PC-3 (cell line): Measurements from ENCODE around the gene REXO1. TPM values are rescaled to one million over a fixed set of nuclear protein-coding genes. Genes with fewer than 3 reads are reported as not detected.

Source experiments
- ATAC-seq: fragments of 200-7000 bp; cut with Tn5 transposase; 2 replicates; pipeline ENCODE4 v1.9.1; 2020; ENCODE audit warnings: mild to moderate bottlenecking, moderate library complexity
- BruUV-seq: library from RNA; stranded (reverse); fragments of 400-500 nt; replicated peaks from 2 replicates; lab custom pipeline; 2021; lab: Mats Ljungman, UMichigan
- CTCF ChIA-PET: fragments of 300-600 bp; sonication (Branson Sonifier 250); formaldehyde crosslinking; loops from one replicate; lab custom pipeline; 2022; ENCODE audit warnings: antibody characterized with exemption; lab: Charles Lee
- POLR2A ChIA-PET: fragments of 300-600 bp; sonication (Branson Sonifier 250); formaldehyde crosslinking; loops from one replicate; lab custom pipeline; 2022; ENCODE audit warnings: antibody characterized with exemption; ENCODE audit not compliant: unreplicated experiment; lab: Charles Lee
- DNase-seq: peaks from one replicate; pipeline ENCODE4 v3.0.0-alpha.2; 2015
- H2AFZ ChIP-seq: fragments of 300-600 bp; sonication (generic); 2 replicates; pipeline ENCODE4 v1.6.0; 2016; ENCODE audit warnings: antibody characterized with exemption, low read length
- H3F3A ChIP-seq: fragments of 300-600 bp; sonication (generic); one replicate; pipeline ENCODE4 v1.6.0; 2017; ENCODE audit warnings: antibody characterized with exemption, low read length, control low read depth, mild to moderate bottlenecking; ENCODE audit not compliant: unreplicated experiment
- H3K27ac ChIP-seq: fragments of 300-600 bp; sonication (generic); 2 replicates; pipeline ENCODE4 v1.5.1; 2016; ENCODE audit warnings: mild to moderate bottlenecking, low read length
- H3K27me3 ChIP-seq: fragments of 300-600 bp; sonication (generic); 2 replicates; pipeline ENCODE4 v1.6.1; 2016; ENCODE audit warnings: low read length, mixed read lengths
- H3K36me3 ChIP-seq: fragments of 300-600 bp; sonication (generic); 2 replicates; pipeline ENCODE4 v1.6.1; 2016; ENCODE audit warnings: low read depth, mixed run types, low read length, mixed read lengths
- H3K4me1 ChIP-seq: fragments of 300-600 bp; sonication (generic); 2 replicates; pipeline ENCODE4 v1.5.1; 2016; ENCODE audit warnings: low read length; ENCODE audit not compliant: insufficient read depth
- H3K4me2 ChIP-seq: fragments of 300-600 bp; sonication (generic); 2 replicates; pipeline ENCODE4 v1.6.0; 2016; ENCODE audit warnings: low read length
- H3K4me3 ChIP-seq: fragments of 300-600 bp; sonication (generic); 2 replicates; pipeline ENCODE4 v1.5.1; 2016; ENCODE audit warnings: mild to moderate bottlenecking, low read length, mixed read lengths
- H3K79me2 ChIP-seq: fragments of 300-600 bp; sonication (generic); 2 replicates; pipeline ENCODE4 v1.6.1; 2017; ENCODE audit warnings: low read length, mixed read lengths
- H3K9ac ChIP-seq: fragments of 300-600 bp; sonication (generic); 2 replicates; pipeline ENCODE4 v1.6.0; 2016; ENCODE audit warnings: mild to moderate bottlenecking, low read length
- H3K9me2 ChIP-seq: fragments of 300-600 bp; sonication (generic); replicated peaks from 2 replicates; pipeline ENCODE4 v1.6.1; 2016; ENCODE audit warnings: mixed run types, low read length, mixed read lengths
- H3K9me3 ChIP-seq: fragments of 300-600 bp; sonication (generic); 2 replicates; pipeline ENCODE4 v1.6.1; 2016; ENCODE audit warnings: low read length, mixed read lengths
- H4K20me1 ChIP-seq: fragments of 300-600 bp; sonication (generic); 2 replicates; pipeline ENCODE4 v1.6.1; 2016; ENCODE audit warnings: low read length, mixed read lengths
- EZH2 ChIP-seq: fragments of 300-600 bp; sonication (generic); IDR thresholded peaks from one replicate; pipeline ENCODE4 v1.6.1; 2017; ENCODE audit warnings: antibody characterized with exemption, mild to moderate bottlenecking, low read length; ENCODE audit not compliant: unreplicated experiment
- EZH2phosphoT487 ChIP-seq: fragments of 300-600 bp; sonication (generic); IDR thresholded peaks from 2 replicates; pipeline ENCODE4 v1.6.1; 2018; ENCODE audit warnings: mild to moderate bottlenecking, antibody characterized with exemption, low read length, borderline replicate concordance
- intact Hi-C: fragments of 100-400 bp; cut with micrococcal nuclease; formaldehyde crosslinking; loops from 2 replicates; pipeline ENCODE4 v1.9.0; 2023
- total RNA-seq: library from RNA; depleted of rRNA; stranded (reverse); fragments of >200 nt; gene quantifications from 2 replicates; pipeline ENCODE4 v1.2.3, GENCODE V29; 2014
- TF ChIP-seq, protein P1 (sequence below): fragments of 300-600 bp; sonication (generic); conservative IDR thresholded peaks from 2 replicates; pipeline ENCODE4 v1.5.1; 2017; ENCODE audit warnings: antibody characterized with exemption, low read depth, mild to moderate bottlenecking, low read length

REXO1 gene
- total RNA-seq, 1 experiment from 2014 or later: 21.4 TPM

DNA sequence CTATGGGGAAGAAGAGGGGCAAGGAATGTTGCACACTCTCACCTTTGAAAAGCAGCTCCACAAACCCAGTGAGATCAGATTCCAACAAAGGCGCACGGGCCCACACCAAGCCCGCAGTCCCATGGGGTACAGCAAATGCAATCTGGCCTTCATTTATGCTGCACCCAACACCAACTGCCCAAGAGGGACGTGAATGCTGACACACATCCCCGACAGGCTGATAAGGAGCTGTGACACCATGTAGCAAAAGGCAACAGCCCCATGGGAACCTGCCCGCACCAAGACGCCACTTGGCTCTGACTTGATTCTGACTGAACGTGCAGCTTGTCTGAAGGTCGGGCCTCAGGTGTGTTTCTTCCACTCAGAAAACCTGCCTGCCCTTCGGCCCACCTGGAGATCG lies 17.3 kb downstream of the REXO1 start:
- Histone ChIP-seq H3K9me2 (no peaks in the 10 kb centered on the region), H3K36me3 (no peaks in the 10 kb centered on the region; the same call in 1 of the 2 replicates), H3K4me1 (no peaks in the 10 kb centered on the region), H3K27ac (no peak overlapping the region), H3K27me3 (no peaks in the 10 kb centered on the region), H3K9me3 (no peaks in the 10 kb centered on the region), H3K9ac (no peak overlapping the region), H3K4me3 (no peak overlapping the region), H3K79me2 (peaks cover 28% of the 10 kb centered on the region), H2AFZ (no peak overlapping the region), H3K4me2 (no peak overlapping the region), H3F3A (no peaks in the 10 kb centered on the region), H4K20me1 (no peaks in the 10 kb centered on the region)
- ATAC-seq: no peak
- no TSS peak for BruUV-seq
- DNase-seq: no peak
- POLR2A ChIA-PET: no interaction called here
- TF ChIP-seq EZH2: no peak
- no peak for TF ChIP-seq EZH2phosphoT487
- TF ChIP-seq, protein P1, sequence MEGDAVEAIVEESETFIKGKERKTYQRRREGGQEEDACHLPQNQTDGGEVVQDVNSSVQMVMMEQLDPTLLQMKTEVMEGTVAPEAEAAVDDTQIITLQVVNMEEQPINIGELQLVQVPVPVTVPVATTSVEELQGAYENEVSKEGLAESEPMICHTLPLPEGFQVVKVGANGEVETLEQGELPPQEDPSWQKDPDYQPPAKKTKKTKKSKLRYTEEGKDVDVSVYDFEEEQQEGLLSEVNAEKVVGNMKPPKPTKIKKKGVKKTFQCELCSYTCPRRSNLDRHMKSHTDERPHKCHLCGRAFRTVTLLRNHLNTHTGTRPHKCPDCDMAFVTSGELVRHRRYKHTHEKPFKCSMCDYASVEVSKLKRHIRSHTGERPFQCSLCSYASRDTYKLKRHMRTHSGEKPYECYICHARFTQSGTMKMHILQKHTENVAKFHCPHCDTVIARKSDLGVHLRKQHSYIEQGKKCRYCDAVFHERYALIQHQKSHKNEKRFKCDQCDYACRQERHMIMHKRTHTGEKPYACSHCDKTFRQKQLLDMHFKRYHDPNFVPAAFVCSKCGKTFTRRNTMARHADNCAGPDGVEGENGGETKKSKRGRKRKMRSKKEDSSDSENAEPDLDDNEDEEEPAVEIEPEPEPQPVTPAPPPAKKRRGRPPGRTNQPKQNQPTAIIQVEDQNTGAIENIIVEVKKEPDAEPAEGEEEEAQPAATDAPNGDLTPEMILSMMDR: no peak
- CTCF ChIA-PET: no interaction called here
- intact Hi-C loops: no loop called here

DNA sequence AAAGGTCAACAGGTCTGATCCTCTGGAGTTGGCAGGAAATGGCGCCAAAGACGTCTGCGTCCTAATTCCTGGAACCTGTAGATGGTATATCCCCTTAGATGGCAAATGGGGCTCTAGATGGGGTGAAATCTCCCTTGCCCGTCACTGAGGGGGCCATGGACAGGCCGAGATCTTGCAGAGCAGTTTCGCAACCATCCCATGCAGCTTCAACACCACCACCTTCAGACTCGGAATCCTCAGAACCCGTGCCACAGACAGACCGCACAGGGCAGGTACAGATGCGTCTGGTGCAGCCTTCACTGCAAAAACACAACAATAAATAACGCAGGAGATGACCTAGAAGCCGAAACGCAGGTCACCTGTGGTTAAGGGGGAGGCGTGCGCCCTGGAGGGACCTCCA lies 17.7 kb downstream of the REXO1 start:
- no TSS peak for BruUV-seq
- no peak overlapping the region for H3K4me3 ChIP-seq
- CTCF ChIA-PET: no interaction called here
- ATAC-seq (no peak), DNase-seq (no peak)
- H3K27me3 ChIP-seq: no peaks in the 10 kb centered on the region
- no peaks in the 10 kb centered on the region; the same call in 1 of the 2 replicates for H3K36me3 ChIP-seq
- H3K79me2 ChIP-seq: peaks cover 24% of the 10 kb centered on the region
- H3K4me2 ChIP-seq: no peak overlapping the region
- no peaks in the 10 kb centered on the region for H3K9me2 ChIP-seq
- intact Hi-C loops: no loop called here
- POLR2A ChIA-PET: no interaction called here
- no peaks in the 10 kb centered on the region for H3K4me1 ChIP-seq
- TF ChIP-seq EZH2 (no peak), EZH2phosphoT487 (no peak)
- TF ChIP-seq, protein P1: no peak
- H3K27ac ChIP-seq: no peak overlapping the region
- H2AFZ ChIP-seq: no peak overlapping the region
- H3K9me3 ChIP-seq: no peaks in the 10 kb centered on the region
- H3F3A ChIP-seq: no peaks in the 10 kb centered on the region
- H4K20me1 ChIP-seq: no peaks in the 10 kb centered on the region
- H3K9ac ChIP-seq: no peak overlapping the region

DNA sequence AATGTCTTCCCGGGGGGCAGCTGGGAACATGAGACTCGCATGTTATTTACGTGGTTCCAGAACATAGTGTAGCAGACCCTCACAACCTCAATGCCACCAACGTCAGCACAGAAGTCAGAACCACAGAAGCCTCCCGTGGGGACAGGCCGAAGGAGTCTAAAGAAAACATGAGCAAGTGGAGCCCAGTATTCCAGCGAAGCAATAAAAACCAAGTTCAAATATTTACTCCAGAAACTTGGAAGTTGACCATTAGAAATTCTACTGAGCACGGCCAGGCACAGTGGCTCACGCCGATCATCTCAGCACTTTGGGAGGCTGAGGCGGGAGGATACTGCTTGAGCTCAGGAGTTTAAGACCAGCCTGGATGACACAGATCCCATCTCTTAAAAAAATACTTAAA lies 18.3 kb downstream of the REXO1 start:
- BruUV-seq: no TSS peak
- H3K4me1 ChIP-seq: no peaks in the 10 kb centered on the region
- no peak overlapping the region for H3K27ac ChIP-seq
- ChIA-PET CTCF (no interaction called here), POLR2A (no interaction called here)
- no peak overlapping the region for H3K9ac ChIP-seq
- TF ChIP-seq, protein P1: no peak
- TF ChIP-seq EZH2 (no peak), EZH2phosphoT487 (no peak)
- no peak for ATAC-seq
- H3K79me2 ChIP-seq: peaks cover 18% of the 10 kb centered on the region; the same call in 1 of the 2 replicates
- intact Hi-C loops: no loop called here
- H3F3A ChIP-seq: no peaks in the 10 kb centered on the region
- no peaks in the 10 kb centered on the region for H3K9me3 ChIP-seq
- H3K9me2 ChIP-seq: no peaks in the 10 kb centered on the region
- no peak overlapping the region for H3K4me3 ChIP-seq
- no peaks in the 10 kb centered on the region for H4K20me1 ChIP-seq
- H2AFZ ChIP-seq: no peak overlapping the region
- no peak for DNase-seq
- H3K4me2 ChIP-seq: no peak overlapping the region
- no peaks in the 10 kb centered on the region for H3K27me3 ChIP-seq
- H3K36me3 ChIP-seq: no peaks in the 10 kb centered on the region; the same call in 1 of the 2 replicates
